Spleen (tissue), 7 donors: ENCODE measurements around the gene PPP3CA.
"Not testable (repeated sequence)": the region's sequence is repeated elsewhere in the genome, so short reads cannot be mapped to it uniquely, and the experiment has no call there.

Source experiments
- POLR2A ChIP-seq, 3 donors: fragments of 450-650 bp; IDR thresholded peaks; one replicate each; pipeline ENCODE4 v1.5.1; 2017; ENCODE audit warnings: antibody characterized with exemption in 3 of 3, mild to moderate bottlenecking in 1 of 3
- TF ChIP-seq, protein P1 (sequence below), 11 experiments: fragments of 200-600 bp in 7 of 11; fragments of 450-650 bp in 4 of 11; sonication (generic) in 4 of 11; IDR thresholded peaks in 8 of 11; conservative IDR thresholded peaks in 3 of 11; 1 replicate in 7 of 11; 2 replicates in 4 of 11; pipeline versions ENCODE4 v1.4.0 to v1.8.0; 2016 to 2021; ENCODE audit warnings: antibody characterized with exemption in 11 of 11, inconsistent platforms in 4 of 11, mild to moderate bottlenecking in 1 of 11
- donor health status: DM: no; HTN: no; CAD: no; lungs with moderate emphysema.
- donor health status: DM: no; HTN: no; CAD: no.
- donor health status: DM: no; HTN: no; CAD: no.

DNA sequence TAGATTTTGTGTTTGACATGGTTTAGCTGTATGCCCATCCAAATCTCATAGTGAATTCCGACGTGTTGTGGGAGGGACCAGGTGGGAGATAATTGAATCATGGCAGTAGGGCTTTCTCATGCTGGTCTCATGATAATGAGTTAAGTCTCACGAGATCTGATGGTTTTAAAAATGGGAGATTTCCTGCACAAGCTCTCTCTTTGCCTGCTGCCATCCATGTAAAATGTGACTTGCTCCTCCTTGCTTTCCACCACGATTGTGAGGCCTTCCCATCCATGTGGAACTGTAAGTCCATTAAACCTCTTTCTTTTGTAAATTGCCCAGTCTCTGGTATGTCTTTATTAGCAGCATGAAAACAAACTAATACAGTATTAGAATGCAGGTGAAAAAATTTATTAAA lies 164.6 kb downstream of the PPP3CA start:
- TF ChIP-seq, protein P1, sequence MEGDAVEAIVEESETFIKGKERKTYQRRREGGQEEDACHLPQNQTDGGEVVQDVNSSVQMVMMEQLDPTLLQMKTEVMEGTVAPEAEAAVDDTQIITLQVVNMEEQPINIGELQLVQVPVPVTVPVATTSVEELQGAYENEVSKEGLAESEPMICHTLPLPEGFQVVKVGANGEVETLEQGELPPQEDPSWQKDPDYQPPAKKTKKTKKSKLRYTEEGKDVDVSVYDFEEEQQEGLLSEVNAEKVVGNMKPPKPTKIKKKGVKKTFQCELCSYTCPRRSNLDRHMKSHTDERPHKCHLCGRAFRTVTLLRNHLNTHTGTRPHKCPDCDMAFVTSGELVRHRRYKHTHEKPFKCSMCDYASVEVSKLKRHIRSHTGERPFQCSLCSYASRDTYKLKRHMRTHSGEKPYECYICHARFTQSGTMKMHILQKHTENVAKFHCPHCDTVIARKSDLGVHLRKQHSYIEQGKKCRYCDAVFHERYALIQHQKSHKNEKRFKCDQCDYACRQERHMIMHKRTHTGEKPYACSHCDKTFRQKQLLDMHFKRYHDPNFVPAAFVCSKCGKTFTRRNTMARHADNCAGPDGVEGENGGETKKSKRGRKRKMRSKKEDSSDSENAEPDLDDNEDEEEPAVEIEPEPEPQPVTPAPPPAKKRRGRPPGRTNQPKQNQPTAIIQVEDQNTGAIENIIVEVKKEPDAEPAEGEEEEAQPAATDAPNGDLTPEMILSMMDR (IDR thresholded peaks at IDR 0.05 in 8 of 11, conservative IDR thresholded peaks at IDR 0.05 in 3 of 11) = not testable (repeated sequence)
- TF ChIP-seq POLR2A (IDR thresholded peaks at IDR 0.05) = not testable (repeated sequence)
